ENCODE data around the gene KCNK3.

DNA sequence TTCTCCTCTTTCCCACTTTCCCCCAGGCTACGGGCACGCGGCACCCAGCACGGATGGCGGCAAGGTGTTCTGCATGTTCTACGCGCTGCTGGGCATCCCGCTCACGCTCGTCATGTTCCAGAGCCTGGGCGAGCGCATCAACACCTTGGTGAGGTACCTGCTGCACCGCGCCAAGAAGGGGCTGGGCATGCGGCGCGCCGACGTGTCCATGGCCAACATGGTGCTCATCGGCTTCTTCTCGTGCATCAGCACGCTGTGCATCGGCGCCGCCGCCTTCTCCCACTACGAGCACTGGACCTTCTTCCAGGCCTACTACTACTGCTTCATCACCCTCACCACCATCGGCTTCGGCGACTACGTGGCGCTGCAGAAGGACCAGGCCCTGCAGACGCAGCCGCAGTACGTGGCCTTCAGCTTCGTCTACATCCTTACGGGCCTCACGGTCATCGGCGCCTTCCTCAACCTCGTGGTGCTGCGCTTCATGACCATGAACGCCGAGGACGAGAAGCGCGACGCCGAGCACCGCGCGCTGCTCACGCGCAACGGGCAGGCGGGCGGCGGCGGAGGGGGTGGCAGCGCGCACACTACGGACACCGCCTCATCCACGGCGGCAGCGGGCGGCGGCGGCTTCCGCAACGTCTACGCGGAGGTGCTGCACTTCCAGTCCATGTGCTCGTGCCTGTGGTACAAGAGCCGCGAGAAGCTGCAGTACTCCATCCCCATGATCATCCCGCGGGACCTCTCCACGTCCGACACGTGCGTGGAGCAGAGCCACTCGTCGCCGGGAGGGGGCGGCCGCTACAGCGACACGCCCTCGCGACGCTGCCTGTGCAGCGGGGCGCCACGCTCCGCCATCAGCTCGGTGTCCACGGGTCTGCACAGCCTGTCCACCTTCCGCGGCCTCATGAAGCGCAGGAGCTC is 35.4 kb downstream of the KCNK3 start:
- TF ChIP-seq KDM1A (IDR thresholded peaks at IDR 0.05; ENCODE audit: borderline replicate concordance) (no peak), MTA2 (IDR thresholded peaks at IDR 0.05; ENCODE audit: low read depth) (no peak), IRF4 (IDR thresholded peaks at IDR 0.05; ENCODE audit: low read depth, low read length) (no peak), POLR2AphosphoS5 (IDR thresholded peaks at IDR 0.05; ENCODE audit: low read length) (no peak), TARDBP (IDR thresholded peaks at IDR 0.05; ENCODE audit: borderline replicate concordance) (no peak), NFXL1 (IDR thresholded peaks at IDR 0.05; ENCODE audit: borderline replicate concordance) (no peak), SIX5 (IDR thresholded peaks at IDR 0.05; ENCODE audit: low read depth, low read length, severe bottlenecking) (no peak)
- TF ChIP-seq, protein P1, sequence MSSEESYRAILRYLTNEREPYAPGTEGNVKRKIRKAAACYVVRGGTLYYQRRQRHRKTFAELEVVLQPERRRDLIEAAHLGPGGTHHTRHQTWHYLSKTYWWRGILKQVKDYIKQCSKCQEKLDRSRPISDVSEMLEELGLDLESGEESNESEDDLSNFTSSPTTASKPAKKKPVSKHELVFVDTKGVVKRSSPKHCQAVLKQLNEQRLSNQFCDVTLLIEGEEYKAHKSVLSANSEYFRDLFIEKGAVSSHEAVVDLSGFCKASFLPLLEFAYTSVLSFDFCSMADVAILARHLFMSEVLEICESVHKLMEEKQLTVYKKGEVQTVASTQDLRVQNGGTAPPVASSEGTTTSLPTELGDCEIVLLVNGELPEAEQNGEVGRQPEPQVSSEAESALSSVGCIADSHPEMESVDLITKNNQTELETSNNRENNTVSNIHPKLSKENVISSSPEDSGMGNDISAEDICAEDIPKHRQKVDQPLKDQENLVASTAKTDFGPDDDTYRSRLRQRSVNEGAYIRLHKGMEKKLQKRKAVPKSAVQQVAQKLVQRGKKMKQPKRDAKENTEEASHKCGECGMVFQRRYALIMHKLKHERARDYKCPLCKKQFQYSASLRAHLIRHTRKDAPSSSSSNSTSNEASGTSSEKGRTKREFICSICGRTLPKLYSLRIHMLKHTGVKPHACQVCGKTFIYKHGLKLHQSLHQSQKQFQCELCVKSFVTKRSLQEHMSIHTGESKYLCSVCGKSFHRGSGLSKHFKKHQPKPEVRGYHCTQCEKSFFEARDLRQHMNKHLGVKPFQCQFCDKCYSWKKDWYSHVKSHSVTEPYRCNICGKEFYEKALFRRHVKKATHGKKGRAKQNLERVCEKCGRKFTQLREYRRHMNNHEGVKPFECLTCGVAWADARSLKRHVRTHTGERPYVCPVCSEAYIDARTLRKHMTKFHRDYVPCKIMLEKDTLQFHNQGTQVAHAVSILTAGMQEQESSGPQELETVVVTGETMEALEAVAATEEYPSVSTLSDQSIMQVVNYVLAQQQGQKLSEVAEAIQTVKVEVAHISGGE (CRISPR knock-in tag; IDR thresholded peaks at IDR 0.05), result no peak
- TF ChIP-seq, protein P2, sequence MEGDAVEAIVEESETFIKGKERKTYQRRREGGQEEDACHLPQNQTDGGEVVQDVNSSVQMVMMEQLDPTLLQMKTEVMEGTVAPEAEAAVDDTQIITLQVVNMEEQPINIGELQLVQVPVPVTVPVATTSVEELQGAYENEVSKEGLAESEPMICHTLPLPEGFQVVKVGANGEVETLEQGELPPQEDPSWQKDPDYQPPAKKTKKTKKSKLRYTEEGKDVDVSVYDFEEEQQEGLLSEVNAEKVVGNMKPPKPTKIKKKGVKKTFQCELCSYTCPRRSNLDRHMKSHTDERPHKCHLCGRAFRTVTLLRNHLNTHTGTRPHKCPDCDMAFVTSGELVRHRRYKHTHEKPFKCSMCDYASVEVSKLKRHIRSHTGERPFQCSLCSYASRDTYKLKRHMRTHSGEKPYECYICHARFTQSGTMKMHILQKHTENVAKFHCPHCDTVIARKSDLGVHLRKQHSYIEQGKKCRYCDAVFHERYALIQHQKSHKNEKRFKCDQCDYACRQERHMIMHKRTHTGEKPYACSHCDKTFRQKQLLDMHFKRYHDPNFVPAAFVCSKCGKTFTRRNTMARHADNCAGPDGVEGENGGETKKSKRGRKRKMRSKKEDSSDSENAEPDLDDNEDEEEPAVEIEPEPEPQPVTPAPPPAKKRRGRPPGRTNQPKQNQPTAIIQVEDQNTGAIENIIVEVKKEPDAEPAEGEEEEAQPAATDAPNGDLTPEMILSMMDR (IDR thresholded peaks at IDR 0.05 in 2 of 3, conservative IDR thresholded peaks at IDR 0.05 in 1 of 3; ENCODE audit: control insufficient read depth in 2 of 3, extremely low read depth in 1 of 3, insufficient read depth in 1 of 3, low read depth in 3 of 3, low read length in 3 of 3), result no peak
- TF ChIP-seq, protein P3, sequence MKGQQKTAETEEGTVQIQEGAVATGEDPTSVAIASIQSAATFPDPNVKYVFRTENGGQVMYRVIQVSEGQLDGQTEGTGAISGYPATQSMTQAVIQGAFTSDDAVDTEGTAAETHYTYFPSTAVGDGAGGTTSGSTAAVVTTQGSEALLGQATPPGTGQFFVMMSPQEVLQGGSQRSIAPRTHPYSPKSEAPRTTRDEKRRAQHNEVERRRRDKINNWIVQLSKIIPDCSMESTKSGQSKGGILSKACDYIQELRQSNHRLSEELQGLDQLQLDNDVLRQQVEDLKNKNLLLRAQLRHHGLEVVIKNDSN (IDR thresholded peaks at IDR 0.05; ENCODE audit: borderline replicate concordance, extremely low read length, insufficient read depth, low read depth, low read length), result no peak
- TF ChIP-seq, protein P4, sequence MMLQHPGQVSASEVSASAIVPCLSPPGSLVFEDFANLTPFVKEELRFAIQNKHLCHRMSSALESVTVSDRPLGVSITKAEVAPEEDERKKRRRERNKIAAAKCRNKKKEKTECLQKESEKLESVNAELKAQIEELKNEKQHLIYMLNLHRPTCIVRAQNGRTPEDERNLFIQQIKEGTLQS (IDR thresholded peaks at IDR 0.05; ENCODE audit: borderline replicate concordance, extremely low read depth, low read depth, low read length), result no peak
